HG03045 (cell line): ENCODE data around the gene ZNF280B.

Experiments used
- ATAC-seq: cut with Tn5 transposase; IDR thresholded peaks from one replicate; pipeline ENCODE4 v1.9.1; 2021; ENCODE audit warnings: mild to moderate bottlenecking, moderate library complexity; ENCODE audit not compliant: unreplicated experiment

The ZNF280B gene

DNA sequence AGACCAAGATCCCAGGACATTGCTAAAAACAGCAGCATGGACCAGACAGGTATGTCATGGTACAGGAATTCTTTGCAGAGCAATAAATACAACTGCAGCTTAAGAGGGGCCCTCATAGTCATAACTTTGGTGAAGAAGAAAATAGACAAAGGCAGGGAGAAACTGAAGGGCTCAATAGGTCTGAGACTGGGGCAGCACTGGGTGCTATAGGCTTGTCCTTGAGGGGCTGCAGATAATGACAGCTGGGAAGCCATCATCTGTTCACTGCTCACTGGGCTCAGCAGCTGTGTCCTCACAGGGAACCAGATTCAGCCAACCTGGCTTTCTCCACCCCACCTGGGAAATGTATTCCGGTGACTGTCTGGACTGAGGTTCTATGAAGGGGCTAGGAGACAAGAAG is 68.4 kb downstream of the ZNF280B start:
- no peak for ATAC-seq
